GM21360 (cell line): ENCODE measurements around the gene KSR1.
"Not testable (repeated sequence)": the region's sequence is repeated elsewhere in the genome, so short reads cannot be mapped to it uniquely, and the experiment has no call there.

Experiments used
- ATAC-seq: cut with Tn5 transposase; IDR thresholded peaks from one replicate; pipeline ENCODE4 v1.9.1; 2021; ENCODE audit warnings: mild to moderate bottlenecking, moderate library complexity; ENCODE audit not compliant: unreplicated experiment

KSR1 gene

DNA sequence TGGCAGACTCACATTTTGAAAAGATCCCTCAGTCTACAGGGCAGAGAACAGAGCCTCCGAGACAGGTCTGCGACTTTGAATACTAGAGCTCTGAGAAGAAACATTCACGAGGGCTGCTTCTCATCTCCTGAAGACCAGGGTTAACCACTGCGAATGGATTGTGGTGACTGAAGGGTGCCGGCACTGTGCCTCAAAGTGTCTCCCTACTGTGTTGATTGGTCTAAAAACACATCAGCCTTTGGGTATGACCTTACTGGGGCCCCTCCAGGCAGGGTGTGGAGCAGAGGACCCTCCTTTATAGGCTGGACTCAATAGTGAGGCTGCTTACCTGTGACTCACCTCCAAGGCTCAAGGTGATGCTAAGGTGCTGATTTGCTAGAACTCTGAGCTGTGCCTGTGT, 172.1 kb downstream of the KSR1 start:
- ATAC-seq, result no peak

GRCh38 chr17:27629260-27629659, 173.0 kb downstream of the KSR1 start:
- not testable (repeated sequence) for ATAC-seq

GRCh38 chr17:27630607-27631410, 174.6 kb downstream of the KSR1 start, which contains the start of gene LGALS9:
LGALS9 (plus strand) TSS chr17:27631188; CDS start chr17:27631266, 78 bp downstream.
- no peak for ATAC-seq

GRCh38 chr17:27631411-27631760, 175.1 kb downstream of the KSR1 start:
- no peak for ATAC-seq

GRCh38 chr17:27631897-27632725, 175.9 kb downstream of the KSR1 start:
- no peak for ATAC-seq

DNA sequence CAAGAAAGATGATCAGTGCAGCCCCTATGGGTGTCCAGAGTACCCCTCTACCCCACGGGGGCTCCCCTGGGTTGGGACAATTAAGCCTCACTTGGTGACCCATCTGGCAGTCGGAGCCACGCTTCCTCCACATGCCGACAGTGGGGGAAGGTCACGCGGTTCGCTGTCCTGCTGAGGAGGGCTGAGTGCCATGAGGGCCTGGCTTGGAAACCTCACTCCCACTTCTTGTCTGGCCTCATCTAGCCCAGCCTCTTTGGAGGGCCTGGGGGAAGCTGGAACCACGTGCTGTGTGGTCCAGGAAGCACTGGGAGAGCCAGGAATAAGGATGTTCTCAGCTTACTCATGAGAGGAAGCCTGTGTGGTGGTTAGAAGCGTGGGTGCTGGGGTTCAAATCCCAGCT, 176.5 kb downstream of the KSR1 start:
- ATAC-seq, result not testable (repeated sequence)

- ATAC-seq, result no peak
Measured at GRCh38 chr17:27633312-27634025, 177.2 kb downstream of the KSR1 start.

DNA sequence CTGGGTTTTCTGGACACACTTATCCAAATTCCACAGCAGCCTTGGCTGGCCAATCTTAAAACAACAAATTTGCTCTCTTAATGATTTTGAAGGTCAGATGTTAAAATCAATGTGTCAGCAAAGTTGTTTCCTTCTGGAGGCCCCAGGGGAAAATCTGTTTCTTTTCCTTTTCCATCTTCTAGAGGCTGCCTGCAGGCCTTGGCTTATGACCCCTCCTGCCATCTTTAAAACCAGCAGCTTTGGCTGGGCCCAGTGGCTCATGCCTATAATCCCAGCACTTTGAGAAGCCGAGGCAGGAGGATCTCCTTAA, 177.7 kb downstream of the KSR1 start:
- ATAC-seq, result no peak

GRCh38 chr17:27634776-27635175, 178.5 kb downstream of the KSR1 start:
- no peak for ATAC-seq

GRCh38 chr17:27635275-27635823, 179.1 kb downstream of the KSR1 start:
- ATAC-seq, result no peak

GRCh38 chr17:27636005-27636520, 179.8 kb downstream of the KSR1 start:
- not testable (repeated sequence) for ATAC-seq

DNA sequence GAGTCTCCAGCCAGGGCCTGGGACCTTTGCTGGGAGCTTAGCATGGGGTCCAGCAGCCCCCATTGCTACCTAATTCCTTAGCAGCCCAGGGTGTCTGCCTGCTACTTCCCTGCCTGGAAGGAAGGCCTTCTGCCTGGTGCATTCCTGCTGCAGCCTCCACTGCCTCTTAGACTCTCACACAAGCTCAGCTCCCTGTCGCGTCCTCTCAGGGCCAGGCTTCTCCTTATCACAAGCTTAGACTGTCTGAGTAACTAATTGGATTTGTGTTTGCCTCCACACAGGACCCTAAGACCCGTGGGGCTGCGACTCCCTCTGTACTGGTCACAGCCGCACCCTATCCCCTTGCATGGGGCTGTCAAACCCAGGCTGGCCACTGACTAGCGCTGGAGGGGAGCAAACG, 181.6 kb downstream of the KSR1 start:
- not testable (repeated sequence) for ATAC-seq

DNA sequence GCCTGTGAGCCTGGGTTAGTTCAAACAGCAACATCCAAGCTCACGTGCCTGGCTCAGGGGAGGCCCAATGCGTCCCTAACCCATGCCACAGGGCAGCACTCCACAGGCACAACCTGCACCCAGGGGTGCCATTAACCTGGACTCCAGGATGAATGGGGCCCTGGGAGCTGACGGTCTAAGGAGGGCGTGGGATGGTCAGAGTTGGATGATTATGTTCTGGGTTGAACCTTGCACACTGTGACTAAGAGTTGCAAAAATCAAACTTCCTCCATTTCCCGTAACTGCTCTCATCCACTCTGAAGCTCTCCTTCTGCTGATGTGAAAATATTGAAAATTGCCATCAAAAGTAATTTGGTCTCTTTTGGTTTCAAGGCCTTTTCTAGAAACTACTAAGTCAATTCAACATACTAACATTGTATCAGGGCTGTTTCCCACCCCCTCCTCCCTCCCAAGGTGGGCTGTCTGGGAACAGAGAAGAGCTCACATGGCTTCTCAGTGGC, 182.2 kb downstream of the KSR1 start:
- not testable (repeated sequence) for ATAC-seq

GRCh38 chr17:27640790-27641189, 184.5 kb downstream of the KSR1 start:
- no peak for ATAC-seq

DNA sequence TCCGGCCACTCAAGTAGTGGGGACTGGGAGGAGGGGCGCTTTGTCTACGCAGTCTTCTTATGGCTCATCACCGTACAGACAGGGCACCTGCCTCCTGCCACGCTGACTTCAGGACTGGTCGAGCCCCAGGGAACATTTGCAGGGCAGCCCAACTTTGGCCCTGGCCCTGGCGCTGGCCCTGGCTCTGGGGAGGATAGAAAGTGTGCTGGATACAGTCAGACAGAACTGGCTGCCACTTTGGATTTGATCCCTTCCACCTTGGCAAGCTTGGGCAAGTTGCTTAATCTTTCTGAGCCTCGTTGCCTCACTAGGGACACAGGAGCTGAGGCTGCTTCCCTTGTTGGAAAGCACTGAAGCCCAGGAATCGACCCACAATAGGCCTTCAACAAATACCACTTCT, 188.3 kb downstream of the KSR1 start:
- no peak for ATAC-seq

- not testable (repeated sequence) for ATAC-seq
Measured at GRCh38 chr17:27645621-27646020, 189.4 kb downstream of the KSR1 start.

DNA sequence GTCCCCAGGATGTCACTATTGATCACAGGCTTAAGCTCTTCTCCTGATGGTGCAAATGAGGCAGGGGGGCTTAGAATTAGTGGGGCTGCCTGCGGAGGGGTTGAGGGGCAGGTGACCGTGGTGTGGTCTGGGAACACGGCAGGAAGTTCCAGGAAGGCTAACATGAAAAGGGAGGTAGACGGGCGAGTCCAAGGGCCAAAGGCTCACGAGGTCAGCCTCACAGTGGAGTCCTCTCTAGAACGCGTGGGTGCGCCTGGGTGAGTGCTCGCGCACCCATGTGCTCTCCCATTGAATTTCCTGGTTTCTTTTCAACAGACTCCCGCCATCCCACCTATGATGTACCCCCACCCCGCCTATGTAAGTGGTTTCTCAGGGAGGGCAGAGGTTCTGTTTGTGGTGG, 190.0 kb downstream of the KSR1 start:
- ATAC-seq, result no peak

DNA sequence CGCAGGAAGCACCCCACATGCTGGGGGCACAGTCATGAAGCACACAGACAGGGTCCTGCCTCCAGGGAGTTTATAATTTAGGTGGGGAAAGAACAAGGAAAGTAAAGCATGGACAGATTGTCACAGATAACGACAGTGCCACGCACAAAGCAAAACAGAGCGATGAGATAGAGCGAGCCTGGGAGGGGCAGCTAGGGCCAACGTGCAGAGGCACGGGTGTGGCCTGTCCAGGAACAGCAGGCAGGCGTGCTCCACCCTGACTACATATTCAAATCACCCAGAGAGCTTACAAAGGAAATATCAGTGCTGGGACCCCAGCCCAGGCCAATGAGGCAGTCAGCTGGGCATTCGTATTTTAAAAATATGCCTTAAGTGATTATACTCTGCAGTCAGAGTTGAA, 191.5 kb downstream of the KSR1 start:
- no peak for ATAC-seq

GRCh38 chr17:27649111-27649571, 192.9 kb downstream of the KSR1 start:
- ATAC-seq, result not testable (repeated sequence)

DNA sequence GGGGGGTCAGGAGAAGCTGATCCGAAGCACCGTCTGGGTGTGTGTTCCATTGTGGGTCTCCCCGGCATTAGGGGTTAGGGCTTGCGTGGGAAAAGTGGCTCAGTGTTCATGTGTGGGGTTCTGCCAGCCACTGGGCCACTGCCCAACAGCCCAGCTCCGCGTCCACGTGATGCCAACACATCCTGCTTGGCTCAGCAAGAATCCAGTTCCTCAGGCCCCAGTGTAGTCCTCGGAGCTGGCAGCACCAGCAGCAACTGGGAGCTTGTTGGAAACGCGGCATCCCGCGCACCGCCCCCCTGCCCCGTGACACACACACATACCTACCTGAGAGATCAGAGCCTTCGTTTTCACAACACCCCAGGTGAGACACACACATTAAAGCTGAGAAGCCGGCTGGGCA, 193.7 kb downstream of the KSR1 start:
- no peak for ATAC-seq

DNA sequence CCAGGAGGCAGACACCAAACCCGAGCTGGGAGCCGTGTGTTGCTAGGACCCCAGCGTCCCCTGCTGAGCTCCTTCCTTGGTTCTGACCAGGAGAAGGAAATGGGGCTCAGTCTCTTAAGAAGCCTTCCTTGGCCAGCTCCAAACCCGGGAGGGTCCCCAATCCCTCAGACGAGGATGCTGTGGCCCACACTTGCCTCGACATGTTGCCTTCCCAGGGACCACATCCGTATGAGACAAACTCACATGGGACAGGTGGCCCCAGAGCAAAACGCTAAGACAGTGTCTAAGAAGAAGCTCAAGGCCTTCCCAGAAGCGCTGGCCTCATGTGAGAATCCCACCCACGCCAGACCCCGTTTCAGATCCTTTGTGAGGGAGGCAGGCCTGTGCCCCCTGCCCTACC, 194.6 kb downstream of the KSR1 start:
- no peak for ATAC-seq
